GM19452 (cell line): ENCODE measurements around the gene POLR3A.

ENCODE experiments used
- ATAC-seq: cut with Tn5 transposase; IDR thresholded peaks from one replicate; pipeline ENCODE4 v1.9.1; 2021; ENCODE audit not compliant: unreplicated experiment

Gene POLR3A

GRCh38 chr10:77959887-77960455 lies 69.3 kb downstream of the POLR3A start:
- ATAC-seq, result no peak

- ATAC-seq, result no peak
These were observed 69.9 kb downstream of the POLR3A start for GRCh38 chr10:77959384-77959783.

- ATAC-seq, result no peak
These were observed 74.2 kb downstream of the POLR3A start for GRCh38 chr10:77955136-77955535.

GRCh38 chr10:77949167-77949566 lies 80.1 kb downstream of the POLR3A start:
- ATAC-seq, result no peak

DNA sequence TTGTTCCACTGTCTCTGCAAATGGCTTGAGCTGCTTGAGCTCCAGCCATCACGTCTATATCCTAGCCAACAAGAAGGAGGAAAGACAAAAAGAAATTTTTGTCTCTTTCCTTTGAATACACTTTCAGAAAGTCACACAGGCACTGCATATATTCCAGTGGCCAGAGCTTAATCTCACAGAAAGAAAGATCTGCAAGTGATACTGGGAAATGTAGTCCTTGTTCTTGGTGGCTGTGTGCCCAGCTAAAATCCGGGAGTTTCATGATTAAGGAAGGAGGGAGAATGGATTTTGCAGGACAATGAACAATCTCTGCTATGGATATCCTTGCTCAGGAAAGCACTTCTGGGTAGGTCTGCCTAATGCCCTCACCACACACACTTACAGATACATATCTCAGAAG lies 83.2 kb downstream of the POLR3A start:
- ATAC-seq, result no peak

DNA sequence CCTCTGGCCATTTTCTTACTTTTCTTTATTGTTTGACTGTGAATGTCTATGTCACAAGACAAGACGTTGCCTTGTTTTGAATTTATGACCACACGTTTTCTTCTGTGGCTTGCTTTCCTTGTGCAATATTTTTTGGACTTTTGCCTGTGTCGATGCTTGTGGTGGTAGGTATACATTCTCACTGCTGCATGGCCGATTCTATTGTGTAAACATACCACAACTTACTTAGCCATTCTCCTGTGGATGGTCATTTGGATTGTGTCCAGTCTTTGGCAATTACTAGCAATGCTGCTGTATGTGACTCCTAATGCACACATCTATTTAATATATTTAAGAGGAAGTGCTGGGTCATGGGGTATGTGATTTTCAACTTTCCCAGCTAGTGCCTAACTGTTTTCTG lies 84.8 kb downstream of the POLR3A start:
- ATAC-seq, result no peak

GRCh38 chr10:77943121-77943901 lies 86.0 kb downstream of the POLR3A start:
- ATAC-seq, result no peak

DNA sequence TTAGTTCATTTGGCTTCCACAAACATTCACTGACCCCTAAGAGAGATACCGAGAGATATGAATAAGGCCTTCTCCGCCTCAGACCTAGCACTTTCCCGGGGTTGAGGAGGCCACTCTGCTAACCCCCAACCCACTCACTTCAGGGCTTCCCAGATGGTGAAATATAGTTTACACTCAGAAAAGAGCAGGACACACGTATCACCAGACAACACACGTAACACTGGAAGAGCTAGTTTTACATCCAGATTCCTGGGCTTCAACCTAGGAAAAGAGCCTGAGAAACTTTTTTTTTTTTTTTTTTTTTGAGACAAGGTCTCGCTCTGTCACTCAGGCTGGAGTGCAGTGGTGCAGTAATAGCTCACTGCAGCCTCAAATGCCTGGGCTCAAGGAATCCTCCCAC lies 87.5 kb downstream of the POLR3A start:
- ATAC-seq, result no peak

DNA sequence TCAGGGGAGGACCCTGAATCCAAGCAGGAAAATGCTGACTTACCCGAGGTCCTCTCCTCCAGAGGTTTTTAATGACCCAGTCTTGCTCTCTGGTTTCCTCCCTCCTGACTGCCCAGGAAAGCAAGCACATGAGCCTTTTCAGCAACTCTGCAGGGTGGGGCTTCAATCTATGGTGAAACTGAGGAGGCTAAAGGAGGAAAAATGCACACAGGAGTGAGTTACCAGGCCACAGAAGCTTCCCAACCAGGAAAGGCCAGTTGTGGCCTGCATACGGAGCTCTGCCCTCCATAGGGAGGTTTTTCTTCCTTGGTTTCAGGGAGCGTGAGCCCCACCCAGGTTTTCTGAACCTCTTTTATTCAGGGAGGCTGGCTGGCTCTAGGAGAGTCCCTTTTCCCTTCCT lies 88.7 kb downstream of the POLR3A start:
- ATAC-seq, result no peak

- no peak for ATAC-seq
These were observed 89.1 kb downstream of the POLR3A start for GRCh38 chr10:77940225-77940624.

- ATAC-seq, result no peak
These were observed 89.7 kb downstream of the POLR3A start for GRCh38 chr10:77939561-77940001.

GRCh38 chr10:77936697-77937567 lies 92.4 kb downstream of the POLR3A start:
- no peak for ATAC-seq

DNA sequence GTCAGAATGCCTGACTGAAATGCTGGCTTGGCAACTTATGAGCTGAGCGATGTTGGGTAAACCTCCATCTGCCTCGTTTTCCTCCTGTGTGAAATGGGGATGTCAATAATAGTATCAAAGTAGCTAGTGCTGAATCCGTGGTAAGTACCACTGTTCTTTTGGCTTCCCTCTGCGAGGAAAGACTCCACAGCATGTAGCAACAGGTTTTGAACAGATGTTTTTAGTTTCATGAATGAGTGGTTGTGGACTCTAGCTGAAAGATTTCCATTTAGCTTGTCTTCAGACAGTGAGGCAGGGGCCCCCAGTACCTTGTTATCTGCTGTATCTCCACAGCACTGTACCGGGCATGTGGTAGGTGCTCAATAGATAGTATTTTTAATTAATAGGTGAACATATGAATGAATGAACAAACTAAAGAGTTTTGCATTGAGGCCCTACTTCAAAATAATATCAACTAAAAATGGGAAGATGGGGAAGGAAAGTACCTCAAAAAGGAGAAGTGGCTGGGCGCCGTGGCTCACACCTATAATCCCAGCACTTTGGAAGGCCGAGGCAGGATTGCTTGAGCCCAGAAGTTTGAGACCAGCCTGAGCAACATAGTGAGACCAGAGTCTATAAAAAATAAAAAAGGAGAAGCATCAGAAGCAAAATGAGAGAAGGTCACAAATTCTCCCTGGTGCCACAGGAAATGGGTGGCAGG lies 97.1 kb downstream of the POLR3A start:
- ATAC-seq, result no peak

DNA sequence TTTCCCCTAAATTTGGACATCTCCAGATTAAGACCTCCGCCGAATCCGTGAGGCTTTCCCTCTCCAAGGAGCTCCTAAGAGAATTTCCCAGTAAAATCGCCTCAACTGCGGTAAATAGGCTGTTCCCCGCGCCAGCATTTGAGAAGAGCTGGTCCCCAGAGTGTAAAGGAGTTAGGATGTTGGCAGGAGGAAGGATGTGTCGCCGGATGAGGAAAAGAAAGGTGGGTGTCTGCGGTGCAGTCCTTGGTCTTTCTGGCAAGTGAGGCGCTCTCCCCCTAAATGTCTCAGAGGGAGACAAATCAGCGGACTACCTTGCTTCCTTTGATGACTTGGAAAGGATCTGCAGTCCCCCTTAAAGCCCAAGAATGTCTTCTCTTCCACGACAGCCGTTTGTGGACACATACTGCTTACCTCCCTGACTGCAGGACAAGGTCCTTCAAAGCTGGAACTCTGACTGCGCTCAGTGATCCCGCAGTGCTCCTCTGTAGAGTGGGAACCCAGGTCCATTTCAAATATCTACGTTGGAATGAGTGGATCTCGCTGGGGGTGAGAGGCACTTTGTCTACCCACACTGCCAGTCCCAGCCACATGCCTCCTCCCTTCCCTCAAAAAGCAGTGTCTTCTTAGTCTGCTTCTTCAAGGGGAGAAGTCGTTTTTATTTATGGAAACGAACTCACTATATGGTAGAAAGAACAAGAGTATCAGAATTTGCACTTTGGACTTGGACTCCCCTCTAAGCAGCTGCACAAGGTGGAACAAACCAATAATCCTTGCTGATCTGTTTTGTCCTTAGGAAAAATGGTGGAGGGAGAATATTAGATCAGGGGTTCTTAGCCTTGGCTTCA lies 101.7 kb downstream of the POLR3A start:
- no peak for ATAC-seq

DNA sequence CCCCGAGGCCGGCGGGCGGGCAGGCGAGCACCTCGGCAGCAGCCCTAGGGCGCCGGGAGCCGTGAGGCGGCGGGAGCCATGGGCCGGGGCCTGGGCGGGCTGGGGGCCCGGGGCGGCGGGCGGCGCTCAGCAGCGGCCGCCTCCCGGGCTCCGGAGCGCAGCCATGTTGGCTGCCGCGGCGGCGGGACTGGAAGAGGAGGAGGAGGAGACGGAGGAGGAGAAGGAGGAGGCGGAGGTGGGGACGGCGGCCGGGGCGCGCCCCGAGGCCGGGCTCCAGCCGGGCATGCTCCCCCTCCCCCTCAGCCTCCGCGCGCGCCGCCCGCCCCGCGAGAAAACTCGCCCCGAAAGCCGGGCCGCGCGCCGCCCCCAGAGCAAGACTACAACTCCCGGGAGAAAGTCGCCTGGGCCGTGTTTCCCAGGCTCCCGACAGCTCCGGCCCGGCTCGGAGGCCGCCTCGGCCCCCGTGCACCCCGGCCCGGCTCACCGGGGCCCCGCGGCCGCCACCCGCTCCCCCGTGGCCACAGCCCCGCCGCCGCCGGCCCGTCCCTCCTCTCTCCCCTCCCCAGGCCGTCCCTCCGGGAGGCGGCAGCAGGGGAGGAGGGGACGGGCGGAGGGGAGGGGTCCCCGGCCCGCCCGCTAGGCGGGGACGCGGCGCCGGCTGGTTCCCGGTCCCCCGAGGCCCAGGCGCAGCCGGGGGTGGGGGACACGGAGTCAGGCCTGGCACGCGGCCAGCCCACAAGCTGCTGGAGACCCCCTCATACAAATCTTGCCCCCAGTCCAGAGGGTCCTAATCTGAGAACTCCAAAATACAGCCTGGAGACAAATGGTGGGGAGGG lies 102.5 kb downstream of the POLR3A start, which contains the start of gene DLG5:
TSS of gene DLG5 (minus strand) at position 190 of the 836 bp plus-strand sequence. CDS start 235 bp downstream, outside the sequence.
- ATAC-seq, result no peak

- no peak for ATAC-seq
These were observed 103.3 kb downstream of the POLR3A start for GRCh38 chr10:77925795-77926565.

DNA sequence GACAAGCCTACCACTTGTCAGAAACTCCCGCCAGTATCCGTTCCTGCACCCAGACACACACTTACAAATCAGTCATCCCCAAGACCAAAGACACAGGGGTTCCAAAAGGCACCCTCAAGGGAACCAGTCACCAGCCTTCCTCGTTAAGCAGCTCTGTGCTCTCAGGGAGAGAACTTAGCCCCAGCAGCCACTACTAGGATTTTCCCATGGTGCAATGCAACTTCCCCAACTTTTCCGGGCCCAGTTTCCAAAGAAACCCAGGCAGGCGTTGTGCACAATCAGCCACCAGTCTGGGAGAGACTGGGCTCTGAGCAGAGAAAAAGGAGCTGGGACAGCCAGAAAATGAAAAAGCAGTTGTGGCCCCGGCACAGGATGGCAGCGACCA lies 103.9 kb downstream of the POLR3A start:
- ATAC-seq, result no peak

GRCh38 chr10:77922566-77923179 lies 106.6 kb downstream of the POLR3A start:
- ATAC-seq, result no peak
